T-helper 1 cell (primary cell): ENCODE measurements around the gene GEMIN4.
"Not testable (repeated sequence)": the region's sequence is repeated elsewhere in the genome, so short reads cannot be mapped to it uniquely, and the experiment has no call there.

ENCODE experiments used
- DNase-seq, 5 donors: peaks; one replicate each; pipeline ENCODE4 v3.0.0-alpha.2; 2012 to 2020

The GEMIN4 gene

GRCh38 chr17:699345-699744 is 52.7 kb downstream of the GEMIN4 start:
- no peak for DNase-seq

GRCh38 chr17:698096-698495 is 54.0 kb downstream of the GEMIN4 start:
- not testable (repeated sequence) for DNase-seq

GRCh38 chr17:697682-698081 is 54.4 kb downstream of the GEMIN4 start:
- DNase-seq: no peak

- no peak for DNase-seq
These were observed 55.7 kb downstream of the GEMIN4 start for GRCh38 chr17:696369-696768.
